HepG2 (cell line): ENCODE measurements around the gene PPP1R1B. TPM values are rescaled to one million over a fixed set of nuclear protein-coding genes. Genes with fewer than 3 reads are reported as not detected.

Experiments used
- ATAC-seq: fragments of 200-7000 bp; cut with Tn5 transposase; 3 replicates; pipeline ENCODE4 v1.9.1; 2020; ENCODE audit warnings: mild to moderate bottlenecking, moderate library complexity
- BruUV-seq: library from RNA; stranded (reverse); fragments of 400-500 nt; replicated peaks from 2 replicates; lab custom pipeline; 2021; lab: Mats Ljungman, UMichigan
- CTCF ChIA-PET: fragments of 300-600 bp; formaldehyde crosslinking; extraction: SDS; loops from one replicate; lab custom pipeline; 2021; ENCODE audit warnings: low total read pairs, inconsistent platforms, low intra/inter-chr PET ratio; lab: Yijun Ruan, JAX
- POLR2A ChIA-PET: fragments of 350-600 bp; sonication (Branson Sonifier 250); formaldehyde crosslinking; loops from one replicate; lab custom pipeline; 2020; ENCODE audit warnings: antibody characterized with exemption, inconsistent platforms; lab: Yijun Ruan, JAX
- DNase-seq: peaks from one replicate; pipeline ENCODE4 v3.0.0-alpha.2; 2015; ENCODE audit warnings: low spot score
- FAIRE-seq: peaks from 3 replicates; lab custom pipeline; 2011; peaks lifted over from hg19 to GRCh38; lab: Jason Lieb, UNC
- H2AFZ ChIP-seq: one replicate; pipeline ENCODE4 v1.6.1; 2011; ENCODE audit warnings: low read length, inconsistent platforms
- H3K27ac ChIP-seq: fragments of 300-600 bp; 3 replicates; pipeline ENCODE4 v1.8.0; 2011; ENCODE audit warnings: mixed run types, mild to moderate bottlenecking, mixed read lengths, low read length, inconsistent platforms; ENCODE audit not compliant: insufficient read depth; ENCODE audit errors: extremely low read length
- H3K27me3 ChIP-seq, 2 experiments: fragments of 200-600 bp in 1 of 2; 2 replicates in 1 of 2; 3 replicates in 1 of 2; pipeline versions ENCODE4 v1.6.0 to v1.8.0; 2011; ENCODE audit warnings: low read length in 2 of 2, mild to moderate bottlenecking in 2 of 2, moderate library complexity in 2 of 2, inconsistent platforms in 1 of 2; ENCODE audit not compliant: insufficient read depth in 2 of 2, control insufficient read depth in 1 of 2
- H3K36me3 ChIP-seq, 2 experiments: fragments of 200-600 bp in 1 of 2; replicated peaks in 1 of 2; 2 replicates in 1 of 2; 3 replicates in 1 of 2; pipeline versions ENCODE4 v1.5.1 to v1.8.0; 2011; ENCODE audit warnings: low read length in 2 of 2, inconsistent platforms in 1 of 2; ENCODE audit not compliant: insufficient read depth in 2 of 2, control insufficient read depth in 1 of 2
- H3K4me1 ChIP-seq: 2 replicates; pipeline ENCODE4 v1.5.1; 2012; ENCODE audit warnings: low read length, inconsistent platforms; ENCODE audit not compliant: insufficient read depth
- H3K4me2 ChIP-seq: 2 replicates; pipeline ENCODE4 v1.6.0; 2011; ENCODE audit warnings: low read depth, low read length, inconsistent platforms
- H3K4me3 ChIP-seq, 3 experiments: fragments of 200-600 bp in 1 of 3; sonication (generic), shearing (Covaris generic) in 1 of 3; replicated peaks in 1 of 3; 2 replicates each; pipeline ENCODE4 v1.5.1; 2011 to 2016; ENCODE audit warnings: low read length in 3 of 3, inconsistent platforms in 2 of 3, low read depth in 2 of 3, mild to moderate bottlenecking in 2 of 3, control low read depth in 1 of 3, mixed read lengths in 1 of 3; ENCODE audit not compliant: insufficient read depth in 1 of 3
- H3K79me2 ChIP-seq: one replicate; pipeline ENCODE4 v1.6.1; 2011; ENCODE audit warnings: low read length, inconsistent platforms; ENCODE audit not compliant: insufficient read depth
- H3K9ac ChIP-seq: 2 replicates; pipeline ENCODE4 v1.6.0; 2011; ENCODE audit warnings: mild to moderate bottlenecking, low read depth, low read length, inconsistent platforms; ENCODE audit not compliant: insufficient read depth
- H3K9me3 ChIP-seq: 2 replicates; pipeline ENCODE4 v1.5.1; 2012; ENCODE audit warnings: mild to moderate bottlenecking, low read length
- H4K20me1 ChIP-seq: 2 replicates; pipeline ENCODE4 v1.6.0; 2011; ENCODE audit warnings: inconsistent platforms, mild to moderate bottlenecking, low read length, moderate library complexity; ENCODE audit not compliant: insufficient read depth
- MIER2 ChIP-seq: IDR thresholded peaks from 2 replicates; pipeline ENCODE4 v1.6.1; 2016; ENCODE audit warnings: missing biosample characterization, missing genetic modification reagents
- RAD51 ChIP-seq: fragments of 450-650 bp; IDR thresholded peaks from 2 replicates; pipeline ENCODE4 v1.6.1; 2016; ENCODE audit warnings: borderline replicate concordance
- SMAD3 ChIP-seq: sonication (generic); formaldehyde crosslinking; IDR thresholded peaks from 2 replicates; pipeline ENCODE4 v1.4.0; 2020; ENCODE audit warnings: missing genetic modification reagents
- SP4 ChIP-seq: sonication (generic); formaldehyde crosslinking; IDR thresholded peaks from 2 replicates; pipeline ENCODE4 v1.8.1; 2023; ENCODE audit warnings: mild to moderate bottlenecking, missing genetic modification reagents
- WGBS: methylation state at CpG from one replicate; pipeline ENCODE4 v1.1.6; 2017; ENCODE audit warnings: low lambda C conversion rate; 5-methylcytosine and 5-hydroxymethylcytosine counted together
- in situ Hi-C: cut with HindIII; loops from 2 replicates; pipeline ENCODE4 v1.10.0; 2017; ENCODE audit warnings: low pct_unique_long_range_greater_than_20kb; ENCODE audit not compliant: extremely low pct_ligation_motif_present
- intact Hi-C: fragments of 100-400 bp; cut with micrococcal nuclease; formaldehyde crosslinking; loops from one replicate; pipeline ENCODE4 v1.10.0; 2022; ENCODE audit not compliant: unreplicated experiment
- polyA plus RNA-seq, 8 experiments: library from polyadenylated mRNA; depleted of rRNA in 3 of 8; stranded (reverse) in 7 of 8; unstranded in 1 of 8; fragments of >200 nt; fragmentation: Illumina TruSeq in 4 of 8; extraction: Trizol in 4 of 8; gene quantifications; 2 replicates each; pipeline versions ENCODE4 v1.2.1 to v1.2.3, GENCODE V29; 2011 to 2016; ENCODE audit warnings: low read depth in 4 of 8, missing spikeins in 1 of 8, mixed read lengths in 1 of 8; ENCODE audit not compliant: insufficient read depth in 1 of 8
- total RNA-seq, 5 experiments: library from RNA; depleted of rRNA; stranded (reverse); fragments of >200 nt; fragmentation: Illumina TruSeq; extraction: Trizol; gene quantifications; 2 replicates each; pipeline ENCODE4 v1.2.3, GENCODE V29; 2016; ENCODE audit warnings: low read depth in 1 of 5
- TF ChIP-seq, protein P1 (sequence below), 2 experiments: IDR thresholded peaks; 2 replicates each; pipeline ENCODE4 v1.6.1; 2011 to 2012; ENCODE audit warnings: low read length in 2 of 2, borderline replicate concordance in 1 of 2, low read depth in 1 of 2, mild to moderate bottlenecking in 1 of 2, moderate library complexity in 1 of 2

PPP1R1B gene
- total and polyA plus RNA-seq, 2 of the 13 experiments (the other 11 are each of a cell fraction or from before 2014, with no cell fraction given), result 0.08 TPM; not detected in 1

DNA sequence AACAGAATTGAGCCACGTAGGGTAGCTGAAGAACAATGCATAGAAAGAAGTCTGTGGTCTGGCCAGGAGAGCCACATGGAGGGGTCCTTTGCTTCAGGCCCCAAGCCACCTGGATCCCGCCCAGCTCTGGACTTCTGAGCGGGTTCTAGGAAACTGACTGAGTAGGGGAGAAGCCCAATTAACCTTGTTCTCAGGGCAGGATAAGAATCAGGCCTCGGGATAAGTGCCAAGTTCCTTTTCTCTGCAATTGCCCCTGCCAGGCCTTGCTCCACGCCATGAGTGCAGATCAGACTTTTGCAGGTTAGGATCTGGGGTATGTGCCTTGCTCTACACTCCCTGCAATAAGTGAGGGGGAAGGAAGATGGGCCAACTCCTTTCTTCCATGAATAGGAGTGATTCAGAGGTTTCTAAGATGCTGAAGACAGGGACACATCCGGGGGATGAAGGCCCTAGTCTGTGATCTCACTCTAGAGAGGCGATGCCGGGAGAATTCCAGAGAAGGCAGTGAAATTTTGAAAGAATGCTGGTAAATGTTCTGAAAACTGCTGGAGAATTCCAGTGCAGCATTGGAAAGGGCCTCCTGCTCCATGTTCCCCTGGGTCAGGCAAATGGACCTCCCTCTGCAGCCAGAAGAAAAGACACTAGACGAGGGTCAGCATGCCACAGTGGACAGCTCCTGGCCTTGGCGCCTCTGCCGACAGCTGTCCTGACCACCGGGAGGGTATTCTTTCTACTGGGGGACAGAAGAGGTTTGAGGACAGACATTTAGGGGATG is 24.8 kb upstream of the PPP1R1B start:
- no peaks in the 10 kb centered on the region for H3K79me2 ChIP-seq
- ATAC-seq (no peak), FAIRE-seq (no peak), DNase-seq (no peak)
- no peaks in the 10 kb centered on the region for H3K4me1 ChIP-seq
- H3K9ac ChIP-seq, result no peak overlapping the region
- H2AFZ ChIP-seq, result no peak overlapping the region
- POLR2A ChIA-PET, result no interaction called here
- peaks cover 58 to 98% of the 10 kb centered on the region in 2 experiments for H3K27me3 ChIP-seq
- CTCF ChIA-PET, result no interaction called here
- no peak overlapping the region for H3K27ac ChIP-seq
- peaks cover 16% of the 10 kb centered on the region; the same call in 1 of the 2 replicates for H4K20me1 ChIP-seq
- no peaks in the 10 kb centered on the region for H3K36me3 ChIP-seq
- no peaks in the 10 kb centered on the region for H3K9me3 ChIP-seq
- no TSS peak for BruUV-seq
- in situ Hi-C loops (no loop called here), intact Hi-C loops (no loop called here)
- H3K4me2 ChIP-seq, result no peak overlapping the region
- WGBS, result 11% methylated on average over 12 of the region's 12 CpGs
- TF ChIP-seq SP4 (CRISPR knock-in tag), result no peak
- peak; percentile 73; the same call in 1 of the 2 replicates for TF ChIP-seq MIER2 (CRISPR knock-in tag)
- TF ChIP-seq RAD51, result no peak
- TF ChIP-seq SMAD3 (CRISPR knock-in tag), result no peak
- TF ChIP-seq, protein P1, sequence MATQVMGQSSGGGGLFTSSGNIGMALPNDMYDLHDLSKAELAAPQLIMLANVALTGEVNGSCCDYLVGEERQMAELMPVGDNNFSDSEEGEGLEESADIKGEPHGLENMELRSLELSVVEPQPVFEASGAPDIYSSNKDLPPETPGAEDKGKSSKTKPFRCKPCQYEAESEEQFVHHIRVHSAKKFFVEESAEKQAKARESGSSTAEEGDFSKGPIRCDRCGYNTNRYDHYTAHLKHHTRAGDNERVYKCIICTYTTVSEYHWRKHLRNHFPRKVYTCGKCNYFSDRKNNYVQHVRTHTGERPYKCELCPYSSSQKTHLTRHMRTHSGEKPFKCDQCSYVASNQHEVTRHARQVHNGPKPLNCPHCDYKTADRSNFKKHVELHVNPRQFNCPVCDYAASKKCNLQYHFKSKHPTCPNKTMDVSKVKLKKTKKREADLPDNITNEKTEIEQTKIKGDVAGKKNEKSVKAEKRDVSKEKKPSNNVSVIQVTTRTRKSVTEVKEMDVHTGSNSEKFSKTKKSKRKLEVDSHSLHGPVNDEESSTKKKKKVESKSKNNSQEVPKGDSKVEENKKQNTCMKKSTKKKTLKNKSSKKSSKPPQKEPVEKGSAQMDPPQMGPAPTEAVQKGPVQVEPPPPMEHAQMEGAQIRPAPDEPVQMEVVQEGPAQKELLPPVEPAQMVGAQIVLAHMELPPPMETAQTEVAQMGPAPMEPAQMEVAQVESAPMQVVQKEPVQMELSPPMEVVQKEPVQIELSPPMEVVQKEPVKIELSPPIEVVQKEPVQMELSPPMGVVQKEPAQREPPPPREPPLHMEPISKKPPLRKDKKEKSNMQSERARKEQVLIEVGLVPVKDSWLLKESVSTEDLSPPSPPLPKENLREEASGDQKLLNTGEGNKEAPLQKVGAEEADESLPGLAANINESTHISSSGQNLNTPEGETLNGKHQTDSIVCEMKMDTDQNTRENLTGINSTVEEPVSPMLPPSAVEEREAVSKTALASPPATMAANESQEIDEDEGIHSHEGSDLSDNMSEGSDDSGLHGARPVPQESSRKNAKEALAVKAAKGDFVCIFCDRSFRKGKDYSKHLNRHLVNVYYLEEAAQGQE (IDR thresholded peaks at IDR 0.05; ENCODE audit: borderline replicate concordance in 1 of 2, low read depth in 1 of 2, low read length in 2 of 2), result peak; percentile 44 to 88
- H3K4me3 ChIP-seq, result no peak overlapping the region
